SH-SY5Y (cell line): ENCODE measurements around the gene TMEM119.

Experiments used
- GATA2 ChIP-seq: IDR thresholded peaks from 2 replicates; pipeline ENCODE4 v1.6.1; 2011; ENCODE audit warnings: mild to moderate bottlenecking, low read depth, low read length
- GATA3 ChIP-seq: IDR thresholded peaks from 2 replicates; pipeline ENCODE4 v1.6.1; 2011; ENCODE audit warnings: low read depth, mild to moderate bottlenecking, low read length, moderate library complexity

GRCh38 chr12:108635201-108635996 is 37.5 kb upstream of the TMEM119 start:
- no peak for TF ChIP-seq GATA2
- no peak for TF ChIP-seq GATA3
